HEK293 (cell line): ENCODE measurements around the gene LOXL4.

Source experiments
- CTCF ChIA-PET: fragments of 350-600 bp; formaldehyde crosslinking; extraction: SDS; loops from one replicate; lab custom pipeline; 2021; ENCODE audit warnings: antibody characterized with exemption; lab: Yijun Ruan, JAX
- POLR2A ChIA-PET: fragments of 300-600 bp; formaldehyde crosslinking; extraction: SDS; loops from one replicate; lab custom pipeline; 2020; ENCODE audit warnings: antibody characterized with exemption, inconsistent platforms; lab: Yijun Ruan, JAX
- H3K27ac ChIP-seq: fragments of 200-500 bp; sonication (Bioruptor generic); 2 replicates; pipeline ENCODE4 v1.5.1; 2014; ENCODE audit warnings: low read depth, low read length, control low read depth, inconsistent platforms; ENCODE audit errors: extremely low read depth
- H3K36me3 ChIP-seq, 2 experiments: fragments of 200-500 bp in 1 of 2; sonication (Bioruptor generic) in 1 of 2; 1 replicate in 1 of 2; 2 replicates in 1 of 2; pipeline ENCODE4 v1.5.1; 2014 to 2017; ENCODE audit warnings: inconsistent platforms in 2 of 2, low read length in 2 of 2; ENCODE audit not compliant: control insufficient read depth in 2 of 2, insufficient read depth in 1 of 2
- H3K4me1 ChIP-seq: fragments of 200-500 bp; sonication (Bioruptor generic); 2 replicates; pipeline ENCODE4 v1.5.1; 2014; ENCODE audit warnings: mild to moderate bottlenecking, low read length, inconsistent platforms; ENCODE audit not compliant: control insufficient read depth, insufficient read depth
- H3K4me3 ChIP-seq: 2 replicates; pipeline ENCODE4 v1.5.1; 2011; ENCODE audit warnings: low read depth, mild to moderate bottlenecking, control low read depth, low read length, moderate library complexity
- H3K9me3 ChIP-seq: fragments of 200-500 bp; sonication (Bioruptor generic); 2 replicates; pipeline ENCODE4 v1.5.1; 2014; ENCODE audit warnings: low read depth, low read length, inconsistent platforms; ENCODE audit not compliant: control insufficient read depth, insufficient read depth
- KLF7 ChIP-seq: fragments of 450-650 bp; formaldehyde crosslinking; IDR thresholded peaks from 2 replicates; pipeline ENCODE4 v1.5.1; 2016; ENCODE audit warnings: missing biosample characterization, missing genetic modification characterization, borderline replicate concordance
- REST ChIP-seq: fragments of 450-650 bp; formaldehyde crosslinking; IDR thresholded peaks from 2 replicates; pipeline ENCODE4 v1.5.1; 2016; ENCODE audit warnings: missing biosample characterization, missing genetic modification characterization
- TRIM28 ChIP-seq: IDR thresholded peaks from 2 replicates; pipeline ENCODE4 v1.6.1; 2011; ENCODE audit warnings: low read length, control low read depth, borderline replicate concordance
- ZNF112 ChIP-seq: fragments of 450-650 bp; formaldehyde crosslinking; IDR thresholded peaks from 2 replicates; pipeline ENCODE4 v1.5.0; 2017; ENCODE audit warnings: missing biosample characterization, missing genetic modification characterization
- ZNF174 ChIP-seq: fragments of 450-650 bp; formaldehyde crosslinking; IDR thresholded peaks from 2 replicates; pipeline ENCODE4 v1.5.0; 2017; ENCODE audit warnings: missing biosample characterization, mild to moderate bottlenecking, missing genetic modification characterization
- ZNF175 ChIP-seq: fragments of 450-650 bp; formaldehyde crosslinking; IDR thresholded peaks from 2 replicates; pipeline ENCODE4 v1.5.1; 2016; ENCODE audit warnings: missing biosample characterization, missing genetic modification characterization
- ZNF302 ChIP-seq: fragments of 450-650 bp; formaldehyde crosslinking; IDR thresholded peaks from 2 replicates; pipeline ENCODE4 v1.5.1; 2016; ENCODE audit warnings: missing biosample characterization, missing genetic modification characterization, low read depth
- ZNF324 ChIP-seq: fragments of 450-650 bp; formaldehyde crosslinking; IDR thresholded peaks from 2 replicates; pipeline ENCODE4 v1.5.1; 2016; ENCODE audit warnings: missing biosample characterization, missing genetic modification characterization
- ZNF626 ChIP-seq: fragments of 450-650 bp; sonication (Bioruptor Pico); formaldehyde crosslinking; IDR thresholded peaks from 2 replicates; pipeline ENCODE4 v1.5.1; 2018; ENCODE audit warnings: missing biosample characterization, missing genetic modification characterization, inconsistent platforms
- ZNF639 ChIP-seq: fragments of 450-650 bp; formaldehyde crosslinking; IDR thresholded peaks from 2 replicates; pipeline ENCODE4 v1.5.1; 2016; ENCODE audit warnings: missing biosample characterization, missing genetic modification characterization
- ZNF677 ChIP-seq: fragments of 450-650 bp; IDR thresholded peaks from 2 replicates; pipeline ENCODE4 v1.5.0; 2018; ENCODE audit warnings: missing biosample characterization, mild to moderate bottlenecking, missing genetic modification characterization, moderate library complexity
- ZSCAN16 ChIP-seq: fragments of 450-650 bp; formaldehyde crosslinking; IDR thresholded peaks from 2 replicates; pipeline ENCODE4 v1.5.1; 2016; ENCODE audit warnings: missing biosample characterization, missing genetic modification characterization
- TF ChIP-seq, protein P1 (sequence below): fragments of 450-650 bp; formaldehyde crosslinking; IDR thresholded peaks from 2 replicates; pipeline ENCODE4 v1.5.1; 2017; ENCODE audit warnings: missing biosample characterization, missing genetic modification characterization
- TF ChIP-seq, protein P2 (sequence below): fragments of 450-650 bp; formaldehyde crosslinking; IDR thresholded peaks from 2 replicates; pipeline ENCODE4 v1.5.1; 2016; ENCODE audit warnings: missing biosample characterization, missing genetic modification characterization, low read depth

Gene LOXL4

DNA sequence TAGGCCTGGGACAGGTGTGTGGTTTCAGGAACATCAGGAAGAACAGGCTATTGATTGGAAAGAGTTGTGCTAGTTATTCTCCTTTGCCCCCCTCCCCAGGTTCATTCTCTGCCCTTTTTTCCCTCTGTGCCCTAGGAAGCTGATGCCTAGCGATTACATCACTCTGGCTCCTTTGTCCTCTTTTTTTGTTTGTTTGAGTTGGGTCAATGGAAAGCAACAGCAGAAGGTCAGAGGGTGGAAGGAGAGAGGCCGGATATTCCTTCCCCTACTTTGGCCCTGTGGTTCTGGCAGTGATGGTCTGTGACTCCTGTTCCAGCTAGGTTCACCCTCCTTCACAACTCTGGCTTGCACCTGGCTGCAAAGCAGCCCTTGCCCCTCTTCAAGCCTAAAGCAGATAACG lies 18.9 kb downstream of the LOXL4 start:
- ChIA-PET POLR2A (no interaction called here), CTCF (interaction anchor here (0.7 to 1.0 kb wide), 2 partner anchors 13 to 60 kb away, joined by 3 to 9 read pairs; no protein-coding TSS in a partner anchor)
- Histone ChIP-seq H3K4me1 (no peaks in the 10 kb centered on the region), H3K4me3 (no peak overlapping the region), H3K36me3 (peaks cover 4 to 77% of the 10 kb centered on the region in 2 experiments; a peak in 2 of 3 replicates), H3K9me3 (no peaks in the 10 kb centered on the region), H3K27ac (no peak overlapping the region)
- TF ChIP-seq TRIM28 (no peak), ZSCAN16 (tag by site-specific recombination) (no peak), KLF7 (tag by site-specific recombination) (no peak), ZNF639 (no peak), ZNF174 (no peak), ZNF112 (tag by site-specific recombination) (no peak), ZNF626 (no peak)
- TF ChIP-seq, protein P1, sequence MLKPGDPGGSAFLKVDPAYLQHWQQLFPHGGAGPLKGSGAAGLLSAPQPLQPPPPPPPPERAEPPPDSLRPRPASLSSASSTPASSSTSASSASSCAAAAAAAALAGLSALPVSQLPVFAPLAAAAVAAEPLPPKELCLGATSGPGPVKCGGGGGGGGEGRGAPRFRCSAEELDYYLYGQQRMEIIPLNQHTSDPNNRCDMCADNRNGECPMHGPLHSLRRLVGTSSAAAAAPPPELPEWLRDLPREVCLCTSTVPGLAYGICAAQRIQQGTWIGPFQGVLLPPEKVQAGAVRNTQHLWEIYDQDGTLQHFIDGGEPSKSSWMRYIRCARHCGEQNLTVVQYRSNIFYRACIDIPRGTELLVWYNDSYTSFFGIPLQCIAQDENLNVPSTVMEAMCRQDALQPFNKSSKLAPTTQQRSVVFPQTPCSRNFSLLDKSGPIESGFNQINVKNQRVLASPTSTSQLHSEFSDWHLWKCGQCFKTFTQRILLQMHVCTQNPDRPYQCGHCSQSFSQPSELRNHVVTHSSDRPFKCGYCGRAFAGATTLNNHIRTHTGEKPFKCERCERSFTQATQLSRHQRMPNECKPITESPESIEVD (tag by site-specific recombination), result no peak

DNA sequence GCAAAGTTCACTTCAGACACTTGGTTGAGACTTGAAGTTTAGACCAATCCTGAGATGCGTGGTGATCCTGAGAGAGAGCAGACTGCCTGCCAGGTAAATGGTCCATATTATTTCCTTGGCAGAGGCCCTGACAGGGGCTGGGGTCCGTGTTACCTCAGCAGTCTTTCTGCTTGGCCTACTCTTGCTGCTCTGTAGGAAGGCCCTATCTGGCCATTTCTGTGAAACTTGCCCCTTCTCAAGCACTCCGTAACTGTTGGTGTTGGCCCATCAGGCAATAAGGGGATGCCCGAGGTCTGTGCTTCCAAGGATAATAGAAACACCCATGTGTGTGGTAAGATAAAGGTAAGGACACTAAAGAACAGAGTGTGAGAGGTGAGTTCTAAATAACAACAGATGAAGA lies 20.0 kb downstream of the LOXL4 start:
- TF ChIP-seq ZNF324 (tag by site-specific recombination) (no peak), ZNF302 (no peak), REST (tag by site-specific recombination) (no peak), ZNF677 (tag by site-specific recombination) (no peak), ZNF175 (tag by site-specific recombination) (no peak)
- TF ChIP-seq, protein P2, sequence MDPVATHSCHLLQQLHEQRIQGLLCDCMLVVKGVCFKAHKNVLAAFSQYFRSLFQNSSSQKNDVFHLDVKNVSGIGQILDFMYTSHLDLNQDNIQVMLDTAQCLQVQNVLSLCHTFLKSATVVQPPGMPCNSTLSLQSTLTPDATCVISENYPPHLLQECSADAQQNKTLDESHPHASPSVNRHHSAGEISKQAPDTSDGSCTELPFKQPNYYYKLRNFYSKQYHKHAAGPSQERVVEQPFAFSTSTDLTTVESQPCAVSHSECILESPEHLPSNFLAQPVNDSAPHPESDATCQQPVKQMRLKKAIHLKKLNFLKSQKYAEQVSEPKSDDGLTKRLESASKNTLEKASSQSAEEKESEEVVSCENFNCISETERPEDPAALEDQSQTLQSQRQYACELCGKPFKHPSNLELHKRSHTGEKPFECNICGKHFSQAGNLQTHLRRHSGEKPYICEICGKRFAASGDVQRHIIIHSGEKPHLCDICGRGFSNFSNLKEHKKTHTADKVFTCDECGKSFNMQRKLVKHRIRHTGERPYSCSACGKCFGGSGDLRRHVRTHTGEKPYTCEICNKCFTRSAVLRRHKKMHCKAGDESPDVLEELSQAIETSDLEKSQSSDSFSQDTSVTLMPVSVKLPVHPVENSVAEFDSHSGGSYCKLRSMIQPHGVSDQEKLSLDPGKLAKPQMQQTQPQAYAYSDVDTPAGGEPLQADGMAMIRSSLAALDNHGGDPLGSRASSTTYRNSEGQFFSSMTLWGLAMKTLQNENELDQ (tag by site-specific recombination), result no peak
- no peak overlapping the region for H3K27ac ChIP-seq
- CTCF ChIA-PET, result interaction anchor here (1.0 kb wide), 1 partner anchor 61 kb away, joined by 9 read pairs; no protein-coding TSS in a partner anchor
- H3K4me1 ChIP-seq, result no peaks in the 10 kb centered on the region
- H3K36me3 ChIP-seq, result peaks cover 7 to 81% of the 10 kb centered on the region in 2 experiments; a peak in 2 of 3 replicates
- POLR2A ChIA-PET, result no interaction called here
- no peak overlapping the region for H3K4me3 ChIP-seq
- H3K9me3 ChIP-seq, result no peaks in the 10 kb centered on the region
